Measurements from ENCODE around the gene TMCC1.

Gene TMCC1

GRCh38 chr3:129605203-129605921, 288.1 kb downstream of the TMCC1 start:
- Histone ChIP-seq H3K9ac (ENCODE audit: low read length) (peak overlapping the region; percentile 87), H2BK120ac (ENCODE audit: low read depth, low read length) (peak overlapping the region; percentile 59), H3K27me3 (ENCODE audit: control insufficient read depth in 1 of 2, insufficient read depth in 1 of 2, low read length in 2 of 2) (no peaks in the 10 kb centered on the region), H3K23ac (ENCODE audit: low read length in 2 of 2) (peak overlapping the region; percentile 72 to 97), H2AFZ (ENCODE audit: low read depth, low read length) (no peak overlapping the region), H3K4me2 (ENCODE audit: low read length, poor library complexity, severe bottlenecking) (peak overlapping the region; percentile 84), H3K79me1 (replicated peaks; ENCODE audit: low read length, poor library complexity, severe bottlenecking) (no peaks in the 10 kb centered on the region), H3K4ac (ENCODE audit: low read depth in 1 of 2, low read length in 2 of 2) (peak overlapping the region; percentile 78 to 94), H3K14ac (ENCODE audit: low read length in 2 of 2) (peak overlapping the region in 1 of 2 experiments; percentile 95), H3K27ac (ENCODE audit: low read length, poor library complexity, severe bottlenecking) (no peak overlapping the region), H3K36me3 (ENCODE audit: control insufficient read depth in 1 of 2, insufficient read depth in 2 of 2, low read depth in 1 of 2, low read length in 2 of 2) (peaks cover 0 to 15% of the 10 kb centered on the region in 2 experiments), H2AK5ac (ENCODE audit: low read length, severe bottlenecking) (no peak overlapping the region), H4K8ac (ENCODE audit: low read length) (peak overlapping the region; percentile 39), H2BK12ac (ENCODE audit: low read length in 2 of 2) (peak overlapping the region in 1 of 2 experiments; percentile 81), H2BK5ac (ENCODE audit: low read depth, low read length, poor library complexity, severe bottlenecking) (no peak overlapping the region), H3K4me3 (ENCODE audit: insufficient read depth in 1 of 2, low read depth in 1 of 2, low read length in 2 of 2) (peak overlapping the region; percentile 70 to 85), H3K9me3 (ENCODE audit: control insufficient read depth, low read length) (no peaks in the 10 kb centered on the region), H4K91ac (ENCODE audit: low read length) (peak overlapping the region; percentile 88), H3K4me1 (ENCODE audit: control insufficient read depth, insufficient read depth, low read depth, low read length) (peaks cover 67% of the 10 kb centered on the region), H2BK15ac (ENCODE audit: low read depth, poor library complexity, severe bottlenecking) (no peak overlapping the region), H3K18ac (ENCODE audit: low read depth in 1 of 2, low read length in 2 of 2) (peak overlapping the region; percentile 83 to 90)
- peak; percentile 59 for DNase-seq
- under 1% methylated on average over 70 of the region's 98 CpGs for WGBS

- H3K4me2 ChIP-seq (ENCODE audit: low read length, poor library complexity, severe bottlenecking) = peak overlapping the region; percentile 78
- H2AFZ ChIP-seq (ENCODE audit: low read depth, low read length) = no peak overlapping the region
- H3K14ac ChIP-seq (ENCODE audit: low read length in 2 of 2) = peak overlapping the region in 1 of 2 experiments; percentile 95
- H4K8ac ChIP-seq (ENCODE audit: low read length) = no peak overlapping the region
- peak overlapping the region in 1 of 2 experiments; percentile 76 for H3K18ac ChIP-seq (ENCODE audit: low read depth in 1 of 2, low read length in 2 of 2)
- H3K9ac ChIP-seq (ENCODE audit: low read length) = peak overlapping the region; percentile 74
- H2BK12ac ChIP-seq (ENCODE audit: low read length in 2 of 2) = peak overlapping the region in 1 of 2 experiments; percentile 23
- H3K4ac ChIP-seq (ENCODE audit: low read depth in 1 of 2, low read length in 2 of 2) = peak overlapping the region in 1 of 2 experiments; percentile 42
- no peaks in the 10 kb centered on the region for H3K27me3 ChIP-seq (ENCODE audit: control insufficient read depth in 1 of 2, insufficient read depth in 1 of 2, low read length in 2 of 2)
- H2BK5ac ChIP-seq (ENCODE audit: low read depth, low read length, poor library complexity, severe bottlenecking) = no peak overlapping the region
- no peak overlapping the region for H3K27ac ChIP-seq (ENCODE audit: low read length, poor library complexity, severe bottlenecking)
- H3K9me3 ChIP-seq (ENCODE audit: control insufficient read depth, low read length) = no peaks in the 10 kb centered on the region
- peaks cover 67% of the 10 kb centered on the region for H3K4me1 ChIP-seq (ENCODE audit: control insufficient read depth, insufficient read depth, low read depth, low read length)
- WGBS = 21% methylated on average over 10 of the region's 12 CpGs
- H3K79me1 ChIP-seq (replicated peaks; ENCODE audit: low read length, poor library complexity, severe bottlenecking) = no peaks in the 10 kb centered on the region
- no peak overlapping the region for H2AK5ac ChIP-seq (ENCODE audit: low read length, severe bottlenecking)
- H2BK120ac ChIP-seq (ENCODE audit: low read depth, low read length) = no peak overlapping the region
- no peak overlapping the region for H2BK15ac ChIP-seq (ENCODE audit: low read depth, poor library complexity, severe bottlenecking)
- H3K23ac ChIP-seq (ENCODE audit: low read length in 2 of 2) = peak overlapping the region in 1 of 2 experiments; percentile 97
- no peak for DNase-seq
- peaks cover 0 to 15% of the 10 kb centered on the region in 2 experiments for H3K36me3 ChIP-seq (ENCODE audit: control insufficient read depth in 1 of 2, insufficient read depth in 2 of 2, low read depth in 1 of 2, low read length in 2 of 2)
- peak overlapping the region; percentile 64 for H4K91ac ChIP-seq (ENCODE audit: low read length)
- peak overlapping the region; percentile 70 to 85 for H3K4me3 ChIP-seq (ENCODE audit: insufficient read depth in 1 of 2, low read depth in 1 of 2, low read length in 2 of 2)
Observed at GRCh38 chr3:129604767-129605166, 288.7 kb downstream of the TMCC1 start.

- 62% methylated on average over 8 of the region's 8 CpGs for WGBS
- Histone ChIP-seq H3K4me3 (ENCODE audit: insufficient read depth in 1 of 2, low read depth in 1 of 2, low read length in 2 of 2) (peak overlapping the region; percentile 70 to 85), H3K27me3 (ENCODE audit: control insufficient read depth in 1 of 2, insufficient read depth in 1 of 2, low read length in 2 of 2) (no peaks in the 10 kb centered on the region), H3K9me3 (ENCODE audit: control insufficient read depth, low read length) (no peaks in the 10 kb centered on the region), H2AK5ac (ENCODE audit: low read length, severe bottlenecking) (peak overlapping the region; percentile 50), H3K36me3 (ENCODE audit: control insufficient read depth in 1 of 2, insufficient read depth in 2 of 2, low read depth in 1 of 2, low read length in 2 of 2) (peaks cover 0 to 18% of the 10 kb centered on the region in 2 experiments), H2BK15ac (ENCODE audit: low read depth, poor library complexity, severe bottlenecking) (no peak overlapping the region), H3K4me1 (ENCODE audit: control insufficient read depth, insufficient read depth, low read depth, low read length) (peaks cover 73% of the 10 kb centered on the region), H3K23ac (ENCODE audit: low read length in 2 of 2) (peak overlapping the region in 1 of 2 experiments; percentile 85), H4K8ac (ENCODE audit: low read length) (no peak overlapping the region), H3K9ac (ENCODE audit: low read length) (peak overlapping the region; percentile 74), H2AFZ (ENCODE audit: low read depth, low read length) (no peak overlapping the region), H3K4me2 (ENCODE audit: low read length, poor library complexity, severe bottlenecking) (peak overlapping the region; percentile 78), H4K91ac (ENCODE audit: low read length) (peak overlapping the region; percentile 75), H3K14ac (ENCODE audit: low read length in 2 of 2) (peak overlapping the region in 1 of 2 experiments; percentile 95), H2BK120ac (ENCODE audit: low read depth, low read length) (no peak overlapping the region), H3K4ac (ENCODE audit: low read depth in 1 of 2, low read length in 2 of 2) (peak overlapping the region; percentile 75 to 84), H2BK5ac (ENCODE audit: low read depth, low read length, poor library complexity, severe bottlenecking) (no peak overlapping the region), H3K27ac (ENCODE audit: low read length, poor library complexity, severe bottlenecking) (no peak overlapping the region), H3K79me1 (replicated peaks; ENCODE audit: low read length, poor library complexity, severe bottlenecking) (no peaks in the 10 kb centered on the region), H2BK12ac (ENCODE audit: low read length in 2 of 2) (peak overlapping the region in 1 of 2 experiments; percentile 85), H3K18ac (ENCODE audit: low read depth in 1 of 2, low read length in 2 of 2) (peak overlapping the region; percentile 46 to 93)
- no peak for DNase-seq
Observed at GRCh38 chr3:129603991-129604749, 289.3 kb downstream of the TMCC1 start.

GRCh38 chr3:129603561-129603942, 290.0 kb downstream of the TMCC1 start:
- Histone ChIP-seq H4K8ac (ENCODE audit: low read length) (peak overlapping the region; percentile 76), H3K27me3 (ENCODE audit: control insufficient read depth in 1 of 2, insufficient read depth in 1 of 2, low read length in 2 of 2) (no peaks in the 10 kb centered on the region), H3K79me1 (replicated peaks; ENCODE audit: low read length, poor library complexity, severe bottlenecking) (no peaks in the 10 kb centered on the region), H3K9me3 (ENCODE audit: control insufficient read depth, low read length) (no peaks in the 10 kb centered on the region), H3K4ac (ENCODE audit: low read depth in 1 of 2, low read length in 2 of 2) (peak overlapping the region; percentile 75 to 84), H2BK15ac (ENCODE audit: low read depth, poor library complexity, severe bottlenecking) (peak overlapping the region; percentile 90), H3K36me3 (ENCODE audit: control insufficient read depth in 1 of 2, insufficient read depth in 2 of 2, low read depth in 1 of 2, low read length in 2 of 2) (peaks cover 0 to 19% of the 10 kb centered on the region in 2 experiments), H2BK12ac (ENCODE audit: low read length in 2 of 2) (peak overlapping the region; percentile 78 to 85), H4K91ac (ENCODE audit: low read length) (peak overlapping the region; percentile 94), H2BK120ac (ENCODE audit: low read depth, low read length) (no peak overlapping the region), H3K4me3 (ENCODE audit: insufficient read depth in 1 of 2, low read depth in 1 of 2, low read length in 2 of 2) (peak overlapping the region; percentile 18 to 85), H2AK5ac (ENCODE audit: low read length, severe bottlenecking) (peak overlapping the region; percentile 50), H2BK5ac (ENCODE audit: low read depth, low read length, poor library complexity, severe bottlenecking) (no peak overlapping the region), H3K27ac (ENCODE audit: low read length, poor library complexity, severe bottlenecking) (peak overlapping the region; percentile 38), H3K18ac (ENCODE audit: low read depth in 1 of 2, low read length in 2 of 2) (peak overlapping the region; percentile 79 to 93), H3K4me2 (ENCODE audit: low read length, poor library complexity, severe bottlenecking) (peak overlapping the region; percentile 78), H3K23ac (ENCODE audit: low read length in 2 of 2) (peak overlapping the region in 1 of 2 experiments; percentile 85), H3K9ac (ENCODE audit: low read length) (peak overlapping the region; percentile 74), H3K4me1 (ENCODE audit: control insufficient read depth, insufficient read depth, low read depth, low read length) (peaks cover 75% of the 10 kb centered on the region), H3K14ac (ENCODE audit: low read length in 2 of 2) (peak overlapping the region in 1 of 2 experiments; percentile 91), H2AFZ (ENCODE audit: low read depth, low read length) (no peak overlapping the region)
- no peak for DNase-seq
- 17% methylated on average over 7 of the region's 7 CpGs for WGBS
